Endometrium (tissue), 2 donors: ENCODE data around the gene RGS17.

Experiments used
- FAIRE-seq: peaks from 2 replicates; lab custom pipeline; 2012; peaks lifted over from hg19 to GRCh38; lab: Jason Lieb, UNC
- donor health status: control.
- donor health status: control.

The RGS17 gene

GRCh38 chr6:153084393-153084792 is 46.7 kb downstream of the RGS17 start:
- no peak for FAIRE-seq

- FAIRE-seq: no peak
These were observed 47.2 kb downstream of the RGS17 start for GRCh38 chr6:153083869-153084268.

GRCh38 chr6:153081914-153082313 is 49.2 kb downstream of the RGS17 start:
- no peak for FAIRE-seq

GRCh38 chr6:153076431-153076830 is 54.7 kb downstream of the RGS17 start:
- FAIRE-seq: no peak

- FAIRE-seq: no peak
These were observed 56.3 kb downstream of the RGS17 start for GRCh38 chr6:153074761-153075160.

- FAIRE-seq: no peak
These were observed 57.2 kb downstream of the RGS17 start for GRCh38 chr6:153073841-153074240.

GRCh38 chr6:153070756-153071155 is 60.3 kb downstream of the RGS17 start:
- no peak for FAIRE-seq

GRCh38 chr6:153069897-153070296 is 61.2 kb downstream of the RGS17 start:
- FAIRE-seq: no peak

GRCh38 chr6:153065222-153065621 is 65.9 kb downstream of the RGS17 start:
- FAIRE-seq: no peak

- FAIRE-seq: no peak
These were observed 67.1 kb downstream of the RGS17 start for GRCh38 chr6:153063936-153064335.

GRCh38 chr6:153062516-153062915 is 68.6 kb downstream of the RGS17 start:
- FAIRE-seq: no peak

GRCh38 chr6:153059757-153060156 is 71.3 kb downstream of the RGS17 start:
- no peak for FAIRE-seq

GRCh38 chr6:153059311-153059710 is 71.8 kb downstream of the RGS17 start:
- no peak for FAIRE-seq

- FAIRE-seq: no peak
These were observed 72.2 kb downstream of the RGS17 start for GRCh38 chr6:153058909-153059308.

GRCh38 chr6:153058291-153058690 is 72.8 kb downstream of the RGS17 start:
- FAIRE-seq: no peak

GRCh38 chr6:153056308-153056707 is 74.8 kb downstream of the RGS17 start:
- FAIRE-seq: no peak

GRCh38 chr6:153051801-153052200 is 79.3 kb downstream of the RGS17 start:
- no peak for FAIRE-seq

- no peak for FAIRE-seq
These were observed 82.5 kb downstream of the RGS17 start for GRCh38 chr6:153048631-153049030.

- FAIRE-seq: no peak
These were observed 83.7 kb downstream of the RGS17 start for GRCh38 chr6:153047386-153047785.

- no peak for FAIRE-seq
These were observed 85.8 kb downstream of the RGS17 start for GRCh38 chr6:153045271-153045670.

- no peak for FAIRE-seq
These were observed 86.8 kb downstream of the RGS17 start for GRCh38 chr6:153044295-153044694.

- no peak for FAIRE-seq
These were observed 87.4 kb downstream of the RGS17 start for GRCh38 chr6:153043719-153044118.

- no peak for FAIRE-seq
These were observed 92.6 kb downstream of the RGS17 start for GRCh38 chr6:153038378-153039057.

GRCh38 chr6:153034139-153034538 is 96.9 kb downstream of the RGS17 start:
- FAIRE-seq: no peak
